ENCODE measurements around the gene SEMA4B. TPM values are rescaled to one million over a fixed set of nuclear protein-coding genes. Genes with fewer than 3 reads are reported as not detected.

Gene SEMA4B
- total RNA-seq, 4 donors from 2014 or later, result 89.2 to 151 (median 106) TPM

DNA sequence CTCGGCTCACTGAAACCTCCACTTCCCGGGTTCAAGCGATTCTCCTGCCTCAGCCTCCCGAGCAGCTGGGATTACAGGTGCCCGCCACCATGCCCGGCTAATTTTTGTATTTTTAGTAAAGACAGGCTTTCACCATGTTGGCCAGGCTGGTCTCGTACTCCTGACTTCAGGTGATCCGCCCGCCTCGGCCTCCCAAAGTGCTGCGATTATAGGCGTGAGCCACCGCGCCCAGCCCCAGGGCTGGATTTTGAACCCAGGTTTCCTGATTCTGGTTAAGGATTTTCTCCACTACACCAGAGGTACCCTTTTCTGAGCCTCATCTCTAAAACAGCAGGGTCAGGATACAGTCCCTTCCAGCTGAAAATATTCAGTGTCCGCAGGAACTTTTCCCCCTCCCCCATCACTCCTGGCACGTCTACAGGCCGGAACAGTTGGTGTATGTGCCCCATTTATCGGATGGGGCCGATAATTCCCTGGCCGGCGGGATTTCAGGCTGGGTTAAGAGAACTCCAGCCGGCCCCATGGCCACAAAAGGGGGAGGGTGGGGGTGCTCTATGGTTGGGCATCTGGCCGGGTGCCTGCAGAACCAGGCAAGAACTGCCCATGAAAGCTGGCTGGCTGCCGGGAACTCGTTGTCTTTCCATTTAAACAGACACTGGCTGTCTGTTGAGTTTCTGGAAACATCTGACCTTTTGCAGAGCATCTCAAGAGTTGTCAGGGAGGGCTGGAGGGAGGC lies 26.8 kb upstream of the SEMA4B start:
- TF ChIP-seq, protein P1, sequence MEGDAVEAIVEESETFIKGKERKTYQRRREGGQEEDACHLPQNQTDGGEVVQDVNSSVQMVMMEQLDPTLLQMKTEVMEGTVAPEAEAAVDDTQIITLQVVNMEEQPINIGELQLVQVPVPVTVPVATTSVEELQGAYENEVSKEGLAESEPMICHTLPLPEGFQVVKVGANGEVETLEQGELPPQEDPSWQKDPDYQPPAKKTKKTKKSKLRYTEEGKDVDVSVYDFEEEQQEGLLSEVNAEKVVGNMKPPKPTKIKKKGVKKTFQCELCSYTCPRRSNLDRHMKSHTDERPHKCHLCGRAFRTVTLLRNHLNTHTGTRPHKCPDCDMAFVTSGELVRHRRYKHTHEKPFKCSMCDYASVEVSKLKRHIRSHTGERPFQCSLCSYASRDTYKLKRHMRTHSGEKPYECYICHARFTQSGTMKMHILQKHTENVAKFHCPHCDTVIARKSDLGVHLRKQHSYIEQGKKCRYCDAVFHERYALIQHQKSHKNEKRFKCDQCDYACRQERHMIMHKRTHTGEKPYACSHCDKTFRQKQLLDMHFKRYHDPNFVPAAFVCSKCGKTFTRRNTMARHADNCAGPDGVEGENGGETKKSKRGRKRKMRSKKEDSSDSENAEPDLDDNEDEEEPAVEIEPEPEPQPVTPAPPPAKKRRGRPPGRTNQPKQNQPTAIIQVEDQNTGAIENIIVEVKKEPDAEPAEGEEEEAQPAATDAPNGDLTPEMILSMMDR (IDR thresholded peaks at IDR 0.05), result no peak
- TF ChIP-seq POLR2A (IDR thresholded peaks at IDR 0.05), result no peak
- WGBS, 2 donors, result 66 to 74% methylated on average over 25 of the region's 25 CpGs
- peak; percentile 55 to 93 for DNase-seq (ENCODE audit: low spot score in 2 of 2)
- H3K4me3 ChIP-seq (ENCODE audit: low read depth, poor library complexity, severe bottlenecking), result no peak overlapping the region
- intact Hi-C loops (cut with DNase I; ENCODE audit: low total_unique reads), result no loop called here

DNA sequence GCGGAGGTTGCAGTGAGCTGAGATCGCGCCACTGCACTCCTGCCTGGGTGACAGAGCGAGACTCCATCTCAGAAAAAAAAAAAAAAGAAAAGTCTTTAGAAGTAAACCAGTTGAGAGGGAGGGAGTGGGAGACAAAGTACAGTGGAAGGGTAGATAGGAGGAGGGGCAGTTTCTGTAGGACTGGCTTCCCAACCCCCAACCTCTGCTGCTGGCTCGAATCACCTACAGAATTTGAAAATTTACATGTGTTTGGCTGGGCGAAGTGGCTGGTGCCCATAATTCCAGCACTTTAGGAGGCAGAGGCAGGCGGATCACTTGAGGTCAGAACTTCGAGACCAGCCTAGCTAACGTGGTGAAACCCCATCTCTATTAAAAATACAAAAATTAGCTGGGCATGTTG lies 24.1 kb upstream of the SEMA4B start:
- intact Hi-C loops (cut with DNase I; ENCODE audit: low total_unique reads), result no loop called here
- TF ChIP-seq POLR2A (IDR thresholded peaks at IDR 0.05), result no peak
- TF ChIP-seq, protein P1 (IDR thresholded peaks at IDR 0.05), result no peak
- no peak for DNase-seq (ENCODE audit: low spot score in 2 of 2)
- H3K4me3 ChIP-seq (ENCODE audit: low read depth, poor library complexity, severe bottlenecking), result no peak overlapping the region
- WGBS, 2 donors, result 92 to 93% methylated on average over 9 of the region's 9 CpGs

DNA sequence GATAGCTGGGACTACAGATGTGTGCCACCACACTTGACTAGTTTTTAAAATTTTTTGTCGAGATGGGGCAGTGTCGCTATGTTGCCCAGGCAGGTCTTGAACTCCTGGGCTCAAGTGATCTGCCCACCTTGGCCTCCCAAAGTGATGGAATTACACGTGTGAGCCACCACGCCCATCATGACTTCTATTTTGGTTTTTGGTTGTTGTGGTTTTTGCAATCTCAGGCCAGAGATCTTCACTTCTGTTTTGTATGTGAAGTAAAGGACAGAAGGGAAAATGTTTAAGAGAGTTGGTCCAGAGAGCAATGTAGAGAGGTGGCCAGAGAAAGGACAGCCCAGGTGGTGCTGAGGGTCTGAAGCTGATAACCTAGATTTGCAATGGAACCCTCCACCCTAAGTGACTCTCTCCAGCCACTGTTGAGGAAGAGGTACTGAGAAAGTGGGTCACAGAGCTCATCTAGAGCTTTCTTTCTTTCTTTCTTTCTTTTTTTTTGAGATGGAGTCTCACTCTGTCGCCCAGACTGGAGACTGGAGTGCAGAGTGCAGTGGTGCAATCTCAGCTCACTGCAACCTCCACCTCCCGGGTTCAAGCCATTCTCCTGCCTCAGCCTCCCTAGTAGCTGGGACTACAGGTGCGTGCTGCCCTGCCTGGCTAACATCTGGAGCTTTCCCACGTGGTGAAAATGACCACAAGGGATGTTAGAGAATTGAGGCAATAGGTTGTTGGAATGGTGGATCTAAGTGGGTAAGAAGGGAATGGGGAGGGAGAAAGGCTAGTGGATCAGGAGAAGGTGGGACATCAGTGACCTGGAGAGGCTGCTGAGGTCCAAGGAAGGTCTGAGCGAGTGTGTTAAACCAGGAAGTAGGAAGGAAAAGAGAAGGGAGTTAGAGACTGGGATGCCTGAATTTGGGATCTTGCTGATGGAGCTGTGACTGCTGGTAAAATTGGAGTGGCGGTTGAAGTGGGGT lies 22.4 kb upstream of the SEMA4B start:
- intact Hi-C loops (cut with DNase I; ENCODE audit: low total_unique reads), result no loop called here
- no peak for DNase-seq (ENCODE audit: low spot score in 2 of 2)
- H3K4me3 ChIP-seq (ENCODE audit: low read depth, poor library complexity, severe bottlenecking), result no peak overlapping the region
- TF ChIP-seq POLR2A (IDR thresholded peaks at IDR 0.05), result no peak
- TF ChIP-seq, protein P1 (IDR thresholded peaks at IDR 0.05), result no peak
- WGBS, 2 donors, result 68 to 75% methylated on average over 10 of the region's 10 CpGs

DNA sequence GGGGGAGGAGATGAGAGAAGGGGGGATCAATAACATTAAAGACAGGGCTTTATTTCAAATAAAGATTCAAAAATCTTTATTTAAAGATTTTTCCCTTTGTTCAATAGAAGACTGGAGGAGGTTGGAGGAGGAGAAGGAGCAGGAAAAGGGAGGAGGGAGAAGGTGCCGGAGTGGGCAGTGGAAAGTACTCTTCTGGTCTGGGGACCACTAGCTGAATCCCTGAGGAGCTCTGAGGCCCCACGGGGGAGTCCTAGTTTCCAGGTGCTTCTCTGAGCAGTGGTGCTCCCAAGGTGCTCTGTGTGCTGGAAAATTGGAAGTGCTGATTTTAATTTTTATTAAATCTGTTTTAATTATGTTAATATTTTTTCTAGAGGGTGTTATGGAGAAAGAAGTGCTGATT lies 19.4 kb upstream of the SEMA4B start:
- intact Hi-C loops (cut with DNase I; ENCODE audit: low total_unique reads), result no loop called here
- H3K4me3 ChIP-seq (ENCODE audit: low read depth, poor library complexity, severe bottlenecking), result no peak overlapping the region
- TF ChIP-seq, protein P1 (IDR thresholded peaks at IDR 0.05), result no peak
- TF ChIP-seq POLR2A (IDR thresholded peaks at IDR 0.05), result no peak
- 54 to 56% methylated on average over 2 of the region's 2 CpGs for WGBS, 2 donors
- DNase-seq (ENCODE audit: low spot score in 2 of 2), result no peak

DNA sequence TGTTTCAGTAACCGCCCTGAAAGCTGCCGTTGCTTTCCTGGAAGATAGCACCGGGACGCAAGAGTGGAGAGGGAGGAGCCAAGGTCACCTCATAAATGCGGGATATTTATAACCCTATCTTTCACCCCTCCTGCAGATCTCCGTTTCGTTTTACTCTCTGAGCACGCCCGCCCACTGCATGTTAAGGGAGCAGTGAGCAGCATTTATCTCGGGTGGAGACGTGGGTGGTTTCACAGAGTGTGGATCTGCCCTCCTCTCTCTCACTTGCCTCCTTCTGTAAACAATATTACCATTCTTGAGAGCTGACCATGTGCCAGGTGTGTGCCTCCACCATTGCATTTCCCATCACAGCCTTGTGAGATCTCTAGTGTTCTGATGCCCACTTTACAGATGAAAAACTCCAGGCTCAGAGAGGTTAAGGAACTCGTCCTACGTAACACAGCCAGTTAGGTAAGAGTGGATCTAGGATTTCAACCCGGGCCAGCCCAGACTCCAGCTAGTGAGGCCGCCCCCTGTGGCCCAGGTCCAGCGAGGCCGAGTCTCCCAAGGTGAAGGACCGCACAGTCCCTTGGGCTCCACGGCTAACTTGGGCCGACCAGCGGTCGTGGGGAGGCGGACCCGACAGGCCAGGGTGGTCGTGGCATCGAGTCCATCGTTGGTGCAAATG lies 16.9 kb upstream of the SEMA4B start:
- WGBS, 2 donors, result 7 to 17% methylated on average over 13 to 18 of the region's 27 CpGs
- DNase-seq (ENCODE audit: low spot score in 2 of 2), result peak; percentile 69 to 92
- peak overlapping the region; percentile 61 for H3K4me3 ChIP-seq (ENCODE audit: low read depth, poor library complexity, severe bottlenecking)
- intact Hi-C loops (cut with DNase I; ENCODE audit: low total_unique reads), result no loop called here
- no peak for TF ChIP-seq POLR2A (IDR thresholded peaks at IDR 0.05)
- TF ChIP-seq, protein P1 (IDR thresholded peaks at IDR 0.05), result no peak

Measured in lower leg skin (tissue), 4 donors.